Left lung (tissue), 10 donors: ENCODE data around the gene SLC27A6. TPM values are rescaled to one million over a fixed set of nuclear protein-coding genes. Genes with fewer than 3 reads are reported as not detected.

Experiments
- ATAC-seq: fragments of 200-7000 bp; cut with Tn5 transposase; one replicate; pipeline ENCODE4 v1.9.1; 2020; ENCODE audit warnings: moderate library complexity
- DNase-seq, 4 donors: peaks; one replicate each; pipeline ENCODE4 v3.0.0-alpha.2; 2013 to 2020
- H3K27ac ChIP-seq, 2 donors: fragments of 200-600 bp; sonication (generic) in 1 of 2; one replicate each; pipeline versions ENCODE4 v1.5.0 to v1.8.0; 2020 to 2021
- H3K27me3 ChIP-seq, 2 donors: fragments of 200-600 bp; sonication (generic) in 1 of 2; one replicate each; pipeline versions ENCODE4 v1.5.0 to v1.8.0; 2020 to 2021
- H3K36me3 ChIP-seq, 2 donors: fragments of 200-600 bp; sonication (generic) in 1 of 2; one replicate each; pipeline versions ENCODE4 v1.5.0 to v1.8.0; 2020 to 2021
- H3K4me1 ChIP-seq, 2 donors: fragments of 200-600 bp; one replicate each; pipeline ENCODE4 v1.8.0; 2021
- H3K4me3 ChIP-seq, 2 donors: fragments of 200-600 bp; sonication (generic) in 1 of 2; one replicate each; pipeline versions ENCODE4 v1.5.0 to v1.8.0; 2020 to 2021; ENCODE audit warnings: mild to moderate bottlenecking in 1 of 2
- H3K9me3 ChIP-seq, 2 donors: fragments of 200-600 bp; sonication (generic) in 1 of 2; one replicate each; pipeline versions ENCODE4 v1.5.0 to v1.8.0; 2020 to 2021
- intact Hi-C, 2 donors: fragments of 100-400 bp; cut with DNase I; formaldehyde crosslinking; loops; one replicate each; pipeline versions ENCODE4 v1.11.2 to v1.14.2; 2022
- polyA plus RNA-seq, 6 donors: library from polyadenylated mRNA; unstranded; fragments of 120-200 nt; gene quantifications; one replicate each; pipeline ENCODE4 v1.2.1, GENCODE V29; 2013; ENCODE audit not compliant: insufficient read length in 6 of 6
- total RNA-seq, 2 donors: library from RNA; stranded (reverse); fragmentation: NEBNext Ultra II Directional; extraction: Animal tissue kit (Norgen Biotek cat#: 25700); gene quantifications; one replicate each; pipeline ENCODE4 v1.2.1, GENCODE V29; 2021
- TF ChIP-seq, protein P1 (sequence below), 2 donors: fragments of 200-600 bp; sonication (generic) in 1 of 2; IDR thresholded peaks; one replicate each; pipeline versions ENCODE4 v1.5.0 to v1.8.0; 2021; ENCODE audit warnings: antibody characterized with exemption in 2 of 2
- donor health status: DM: no; HTN: yes; CAD: no.
- donor health status: DM: no; HTN: no; CAD: no.

SLC27A6 gene
- total and polyA plus RNA-seq, 8 donors, result 0.39 to 6.6 (median 4.1) TPM

DNA sequence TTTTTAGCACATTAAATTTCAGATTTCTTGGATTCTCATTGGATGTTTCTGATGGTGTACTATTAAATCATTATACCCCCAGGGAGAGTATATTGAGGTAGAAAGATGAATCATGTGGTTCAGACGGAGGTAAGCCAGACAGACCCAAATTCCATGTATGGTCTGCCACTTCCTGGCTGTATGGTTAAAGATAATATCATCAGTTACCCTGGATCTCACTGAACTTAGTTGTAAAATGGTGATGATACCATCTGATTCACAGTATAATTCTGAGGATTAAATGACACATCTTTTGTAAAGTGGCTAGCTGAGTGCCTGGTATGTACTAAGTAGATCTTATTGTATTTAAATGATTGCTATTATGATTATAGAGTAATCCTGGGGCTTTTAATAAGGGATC is 9.3 kb downstream of the SLC27A6 start:
- ATAC-seq, result no peak
- no peaks in the 10 kb centered on the region for H3K9me3 ChIP-seq
- H3K4me3 ChIP-seq, result no peak overlapping the region
- TF ChIP-seq, protein P1, sequence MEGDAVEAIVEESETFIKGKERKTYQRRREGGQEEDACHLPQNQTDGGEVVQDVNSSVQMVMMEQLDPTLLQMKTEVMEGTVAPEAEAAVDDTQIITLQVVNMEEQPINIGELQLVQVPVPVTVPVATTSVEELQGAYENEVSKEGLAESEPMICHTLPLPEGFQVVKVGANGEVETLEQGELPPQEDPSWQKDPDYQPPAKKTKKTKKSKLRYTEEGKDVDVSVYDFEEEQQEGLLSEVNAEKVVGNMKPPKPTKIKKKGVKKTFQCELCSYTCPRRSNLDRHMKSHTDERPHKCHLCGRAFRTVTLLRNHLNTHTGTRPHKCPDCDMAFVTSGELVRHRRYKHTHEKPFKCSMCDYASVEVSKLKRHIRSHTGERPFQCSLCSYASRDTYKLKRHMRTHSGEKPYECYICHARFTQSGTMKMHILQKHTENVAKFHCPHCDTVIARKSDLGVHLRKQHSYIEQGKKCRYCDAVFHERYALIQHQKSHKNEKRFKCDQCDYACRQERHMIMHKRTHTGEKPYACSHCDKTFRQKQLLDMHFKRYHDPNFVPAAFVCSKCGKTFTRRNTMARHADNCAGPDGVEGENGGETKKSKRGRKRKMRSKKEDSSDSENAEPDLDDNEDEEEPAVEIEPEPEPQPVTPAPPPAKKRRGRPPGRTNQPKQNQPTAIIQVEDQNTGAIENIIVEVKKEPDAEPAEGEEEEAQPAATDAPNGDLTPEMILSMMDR (IDR thresholded peaks at IDR 0.05), result no peak
- H3K27ac ChIP-seq, result no peak overlapping the region
- H3K27me3 ChIP-seq, result no peaks in the 10 kb centered on the region
- no peaks in the 10 kb centered on the region for H3K4me1 ChIP-seq
- intact Hi-C loops, result no loop called here
- H3K36me3 ChIP-seq, result no peaks in the 10 kb centered on the region
- no peak for DNase-seq

DNA sequence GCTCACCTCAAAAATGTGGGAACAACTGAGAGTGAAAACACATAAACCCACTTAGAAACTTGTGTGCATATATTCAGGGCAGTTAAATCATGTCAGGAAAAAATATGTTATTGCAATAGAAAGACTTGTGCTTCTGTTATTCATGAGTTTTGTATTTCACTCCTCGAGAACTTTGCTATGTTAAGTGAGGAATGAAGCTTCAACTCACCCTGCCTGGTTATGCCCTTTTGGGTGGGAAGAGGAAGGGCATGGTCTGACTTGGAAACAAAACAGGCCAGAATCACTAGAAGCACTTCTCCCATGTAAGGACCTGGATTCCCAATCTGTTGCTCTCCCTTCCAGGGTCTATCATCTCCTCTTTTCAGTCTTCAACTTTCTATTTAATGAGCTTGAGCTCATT is 14.5 kb downstream of the SLC27A6 start:
- DNase-seq (no peak), ATAC-seq (no peak)
- Histone ChIP-seq H3K9me3 (no peaks in the 10 kb centered on the region), H3K4me1 (no peaks in the 10 kb centered on the region), H3K27me3 (no peaks in the 10 kb centered on the region), H3K4me3 (no peak overlapping the region), H3K36me3 (no peaks in the 10 kb centered on the region), H3K27ac (no peak overlapping the region)
- intact Hi-C loops, result no loop called here
- TF ChIP-seq, protein P1 (IDR thresholded peaks at IDR 0.05), result no peak

DNA sequence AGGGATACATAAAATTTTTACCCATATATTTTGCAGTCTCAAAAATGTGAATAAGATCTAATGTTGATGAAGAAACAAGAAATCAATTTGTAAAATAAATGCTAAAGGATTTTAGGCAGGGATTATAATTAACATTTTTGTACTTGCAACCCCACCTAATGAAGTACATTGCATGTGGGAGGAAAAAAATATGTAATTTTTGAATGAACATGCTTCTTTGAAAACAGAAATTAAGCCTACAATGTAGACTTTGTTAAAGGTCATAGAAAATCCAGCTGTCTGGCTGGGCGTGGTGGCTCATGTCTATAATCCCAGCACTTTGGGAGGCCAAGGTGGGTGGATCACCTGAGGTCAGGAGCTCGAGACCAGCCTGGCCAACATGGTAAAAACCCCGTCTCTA is 15.6 kb downstream of the SLC27A6 start:
- H3K4me1 ChIP-seq, result no peaks in the 10 kb centered on the region
- ATAC-seq (no peak), DNase-seq (no peak)
- H3K27ac ChIP-seq, result no peak overlapping the region
- no peaks in the 10 kb centered on the region for H3K36me3 ChIP-seq
- TF ChIP-seq, protein P1 (IDR thresholded peaks at IDR 0.05), result no peak
- no peak overlapping the region for H3K4me3 ChIP-seq
- H3K9me3 ChIP-seq, result no peaks in the 10 kb centered on the region
- H3K27me3 ChIP-seq, result no peaks in the 10 kb centered on the region
- intact Hi-C loops, result no loop called here

DNA sequence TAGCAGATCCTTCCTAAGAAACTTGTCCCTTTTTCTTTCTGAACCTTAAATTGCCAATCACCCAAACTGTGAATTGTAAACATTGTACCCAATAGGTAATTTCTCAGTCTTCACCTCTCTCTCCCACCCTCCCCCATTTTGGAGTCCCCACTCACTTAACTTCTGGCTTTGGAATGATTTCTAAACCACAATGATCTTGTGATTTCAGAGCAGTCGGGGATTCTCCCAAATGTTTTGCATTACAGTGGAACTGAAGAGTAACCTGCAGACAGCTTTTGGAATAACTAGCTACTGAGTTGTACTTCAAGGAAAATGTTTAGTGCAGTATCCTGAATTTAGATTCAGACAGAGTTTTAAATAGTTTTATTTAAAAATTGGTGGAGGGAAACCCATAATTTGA is 19.2 kb downstream of the SLC27A6 start:
- H3K4me3 ChIP-seq, result no peak overlapping the region
- H3K4me1 ChIP-seq, result no peaks in the 10 kb centered on the region
- intact Hi-C loops, result no loop called here
- ATAC-seq, result no peak
- TF ChIP-seq, protein P1 (IDR thresholded peaks at IDR 0.05), result no peak
- no peaks in the 10 kb centered on the region for H3K9me3 ChIP-seq
- H3K36me3 ChIP-seq, result no peaks in the 10 kb centered on the region
- no peaks in the 10 kb centered on the region for H3K27me3 ChIP-seq
- H3K27ac ChIP-seq, result no peak overlapping the region
- DNase-seq, result no peak

DNA sequence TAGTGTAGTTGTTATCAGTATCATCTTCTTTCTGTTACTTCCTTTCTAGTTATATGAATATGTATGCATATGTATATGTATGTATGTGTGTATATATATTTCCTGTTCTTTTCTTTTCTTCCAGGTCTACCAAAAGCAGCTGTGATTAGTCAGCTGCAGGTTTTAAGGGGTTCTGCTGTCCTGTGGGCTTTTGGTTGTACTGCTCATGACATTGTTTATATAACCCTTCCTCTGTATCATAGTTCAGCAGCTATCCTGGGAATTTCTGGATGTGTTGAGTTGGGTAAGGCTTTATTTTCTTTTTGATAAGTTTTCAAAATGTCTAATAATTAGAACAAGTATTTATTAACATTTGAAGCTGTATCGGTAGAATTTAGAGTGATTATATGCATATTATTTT is 23.2 kb downstream of the SLC27A6 start:
- ATAC-seq, result no peak
- Histone ChIP-seq H3K4me3 (no peak overlapping the region), H3K36me3 (no peaks in the 10 kb centered on the region), H3K9me3 (no peaks in the 10 kb centered on the region), H3K27ac (no peak overlapping the region), H3K4me1 (no peaks in the 10 kb centered on the region), H3K27me3 (no peaks in the 10 kb centered on the region)
- TF ChIP-seq, protein P1 (IDR thresholded peaks at IDR 0.05), result no peak
- no peak for DNase-seq
- intact Hi-C loops, result no loop called here
